ENCODE measurements around the gene KLC1.

GRCh38 chr14:103667671-103668070 lies 38.7 kb downstream of the KLC1 start:
- TF ChIP-seq TAF1 (IDR thresholded peaks at IDR 0.05; ENCODE audit: borderline replicate concordance, insufficient read depth, low read length) = no peak
- TF ChIP-seq POLR2AphosphoS5 (IDR thresholded peaks at IDR 0.05; ENCODE audit: low read depth, low read length) = no peak
